B cell (primary cell): ENCODE data around the gene ARHGAP26.

Source experiments
- CTCF ChIP-seq: fragments of 200-600 bp; IDR thresholded peaks from one replicate; pipeline ENCODE4 v1.8.0; 2022; ENCODE audit warnings: antibody characterized with exemption, mild to moderate bottlenecking
- EZH2 ChIP-seq: IDR thresholded peaks from 2 replicates; pipeline ENCODE4 v1.6.1; 2012; ENCODE audit warnings: borderline replicate concordance, low read depth, mild to moderate bottlenecking, moderate library complexity, low read length; ENCODE audit not compliant: insufficient read depth, poor library complexity, severe bottlenecking

GRCh38 chr5:143251946-143252345 is 481.8 kb downstream of the ARHGAP26 start:
- TF ChIP-seq EZH2 = no peak
- no peak for TF ChIP-seq CTCF
